Activated CD4-positive, alpha-beta T cell treated with anti-CD3 and anti-CD28 coated beads, Interleukin-2, Interleukin-4, amounts not matched to agents 100 ng/mL and 50 ng/mL, durations not matched to agents 16 hours and 8 hours (primary cell): Measurements from ENCODE around the gene ELOVL2.

Experiments
- DNase-seq: peaks from one replicate; pipeline ENCODE4 v3.0.0-alpha.2; 2020; ENCODE audit warnings: low spot score

The ELOVL2 gene

GRCh38 chr6:10979603-10980002 is 64.5 kb downstream of the ELOVL2 start:
- DNase-seq = no peak

GRCh38 chr6:10977231-10977968 is 66.7 kb downstream of the ELOVL2 start:
- DNase-seq = no peak

GRCh38 chr6:10976571-10976970 is 67.5 kb downstream of the ELOVL2 start:
- DNase-seq = no peak

- no peak for DNase-seq
Measured at GRCh38 chr6:10972196-10972595, 71.9 kb downstream of the ELOVL2 start.

- DNase-seq = no peak
Measured at GRCh38 chr6:10970731-10971130, 73.4 kb downstream of the ELOVL2 start.

- DNase-seq = no peak
Measured at GRCh38 chr6:10968776-10969175, 75.3 kb downstream of the ELOVL2 start.

GRCh38 chr6:10964684-10965083 is 79.4 kb downstream of the ELOVL2 start:
- DNase-seq = no peak

GRCh38 chr6:10963113-10963512 is 81.0 kb downstream of the ELOVL2 start:
- no peak for DNase-seq

- no peak for DNase-seq
Measured at GRCh38 chr6:10962673-10963072, 81.4 kb downstream of the ELOVL2 start.

GRCh38 chr6:10961837-10962236 is 82.3 kb downstream of the ELOVL2 start:
- no peak for DNase-seq

GRCh38 chr6:10960171-10960570 is 83.9 kb downstream of the ELOVL2 start:
- no peak for DNase-seq

- DNase-seq = no peak
Measured at GRCh38 chr6:10957414-10957886, 86.7 kb downstream of the ELOVL2 start.

- DNase-seq = no peak
Measured at GRCh38 chr6:10956776-10957175, 87.3 kb downstream of the ELOVL2 start.

GRCh38 chr6:10954590-10955010 is 89.5 kb downstream of the ELOVL2 start:
- peak; percentile 77 for DNase-seq

- DNase-seq = peak; percentile 11
Measured at GRCh38 chr6:10951675-10952282, 92.3 kb downstream of the ELOVL2 start.

GRCh38 chr6:10949579-10950490 is 94.3 kb downstream of the ELOVL2 start:
- no peak for DNase-seq

GRCh38 chr6:10947966-10948365 is 96.1 kb downstream of the ELOVL2 start:
- no peak for DNase-seq

- DNase-seq = no peak
Measured at GRCh38 chr6:10945845-10946244, 98.3 kb downstream of the ELOVL2 start.

GRCh38 chr6:10939840-10940239 is 104.3 kb downstream of the ELOVL2 start:
- no peak for DNase-seq

GRCh38 chr6:10933126-10933525 is 111.0 kb downstream of the ELOVL2 start:
- DNase-seq = no peak
